GM19467 (cell line): ENCODE data around the gene CLDN24.
"Not testable (repeated sequence)": the region's sequence is repeated elsewhere in the genome, so short reads cannot be mapped to it uniquely, and the experiment has no call there.

ENCODE experiments used
- ATAC-seq: cut with Tn5 transposase; IDR thresholded peaks from one replicate; pipeline ENCODE4 v1.9.1; 2021; ENCODE audit warnings: mild to moderate bottlenecking, moderate library complexity; ENCODE audit not compliant: unreplicated experiment

The CLDN24 gene

GRCh38 chr4:183347566-183347965, 25.3 kb upstream of the CLDN24 start:
- no peak for ATAC-seq

GRCh38 chr4:183347146-183347545, 24.9 kb upstream of the CLDN24 start:
- ATAC-seq = no peak

- ATAC-seq = no peak
Observed at GRCh38 chr4:183345261-183345660, 23.0 kb upstream of the CLDN24 start.

- ATAC-seq = no peak
Observed at GRCh38 chr4:183344523-183345255, 22.5 kb upstream of the CLDN24 start.

GRCh38 chr4:183343730-183344129, 21.5 kb upstream of the CLDN24 start:
- no peak for ATAC-seq

GRCh38 chr4:183342541-183343533, 20.6 kb upstream of the CLDN24 start:
- ATAC-seq = no peak

- ATAC-seq = no peak
Observed at GRCh38 chr4:183337833-183338232, 15.6 kb upstream of the CLDN24 start.

- no peak for ATAC-seq
Observed at GRCh38 chr4:183337349-183337748, 15.1 kb upstream of the CLDN24 start.

GRCh38 chr4:183335369-183335940, 13.2 kb upstream of the CLDN24 start:
- ATAC-seq = no peak

- ATAC-seq = no peak
Observed at GRCh38 chr4:183333983-183334382, 11.8 kb upstream of the CLDN24 start.

- no peak for ATAC-seq
Observed at GRCh38 chr4:183333202-183333601, 11.0 kb upstream of the CLDN24 start.

GRCh38 chr4:183332447-183332846, 10.2 kb upstream of the CLDN24 start:
- ATAC-seq = no peak

GRCh38 chr4:183330841-183331240, 8.6 kb upstream of the CLDN24 start:
- no peak for ATAC-seq

GRCh38 chr4:183329954-183330742, 7.9 kb upstream of the CLDN24 start:
- no peak for ATAC-seq

- ATAC-seq = no peak
Observed at GRCh38 chr4:183329244-183329643, 7.0 kb upstream of the CLDN24 start.

- no peak for ATAC-seq
Observed at GRCh38 chr4:183328832-183329231, 6.6 kb upstream of the CLDN24 start.

- ATAC-seq = no peak
Observed at GRCh38 chr4:183327827-183328226, 5.6 kb upstream of the CLDN24 start.

- no peak for ATAC-seq
Observed at GRCh38 chr4:183326853-183327252, 4.6 kb upstream of the CLDN24 start.

- ATAC-seq = not testable (repeated sequence)
Observed at GRCh38 chr4:183326387-183326786, 4.2 kb upstream of the CLDN24 start.

GRCh38 chr4:183324619-183325018, 2.4 kb upstream of the CLDN24 start:
- ATAC-seq = no peak

GRCh38 chr4:183324056-183324455, 1.8 kb upstream of the CLDN24 start:
- not testable (repeated sequence) for ATAC-seq
